Transverse colon (tissue), 4 donors: ENCODE measurements around the gene TOR3A. TPM values are rescaled to one million over a fixed set of nuclear protein-coding genes. Genes with fewer than 3 reads are reported as not detected.

ENCODE experiments used
- DNase-seq: peaks from one replicate; pipeline ENCODE4 v3.0.0-alpha.2; 2019
- H3K27ac ChIP-seq, 4 donors: fragments of 200-600 bp; sonication (generic); 2 replicates each; pipeline ENCODE4 v1.5.1; 2016 to 2018; ENCODE audit warnings: inconsistent platforms in 4 of 4
- H3K27me3 ChIP-seq: fragments of 200-600 bp; sonication (generic); 2 replicates; pipeline ENCODE4 v1.5.1; 2017; ENCODE audit warnings: inconsistent platforms
- H3K36me3 ChIP-seq, 4 donors: fragments of 200-600 bp; sonication (generic); 2 replicates each; pipeline ENCODE4 v1.5.1; 2017 to 2019; ENCODE audit warnings: inconsistent platforms in 4 of 4
- H3K4me1 ChIP-seq, 4 donors: fragments of 200-600 bp; sonication (generic); 2 replicates each; pipeline ENCODE4 v1.5.1; 2017 to 2020; ENCODE audit warnings: inconsistent platforms in 4 of 4
- H3K4me3 ChIP-seq, 4 donors: fragments of 200-600 bp; sonication (generic); 1 replicate in 1 of 4; 2 replicates in 3 of 4; pipeline versions ENCODE4 v1.5.1 to v1.6.1; 2017 to 2019; ENCODE audit warnings: inconsistent platforms in 4 of 4
- H3K9me3 ChIP-seq, 2 donors: fragments of 200-600 bp; sonication (generic); 2 replicates each; pipeline ENCODE4 v1.5.1; 2017 to 2019; ENCODE audit warnings: inconsistent platforms in 2 of 2
- EP300 ChIP-seq: sonication (generic); formaldehyde crosslinking; IDR thresholded peaks from one replicate; pipeline ENCODE4 v1.6.1; 2017; ENCODE audit warnings: antibody characterized with exemption, low read depth
- POLR2A ChIP-seq: fragments of 450-650 bp; IDR thresholded peaks from one replicate; pipeline ENCODE4 v1.6.1; 2016; ENCODE audit warnings: antibody characterized with exemption, mild to moderate bottlenecking, moderate library complexity
- POLR2AphosphoS5 ChIP-seq, 3 donors: sonication (generic); formaldehyde crosslinking; IDR thresholded peaks; one replicate each; pipeline ENCODE4 v1.6.1; 2016; ENCODE audit warnings: antibody characterized with exemption in 3 of 3
- WGBS, 2 donors: methylation state at CpG; one replicate each; pipeline ENCODE4 v1.1.5; 2018; ENCODE audit warnings: low coverage in 1 of 2; 5-methylcytosine and 5-hydroxymethylcytosine counted together
- in situ Hi-C, 4 donors: fragments of 200-750 bp; cut with MboI; loops; one replicate each; pipeline versions ENCODE4 v1.15.0 to v1.15.1; 2017; ENCODE audit warnings: low sequenced_read_pairs in 3 of 4, low pct_ligation_motif_present in 1 of 4, low pct_unique_long_range_greater_than_20kb in 1 of 4
- intact Hi-C: fragments of 100-400 bp; cut with DNase I; formaldehyde crosslinking; loops from one replicate; pipeline ENCODE4 v1.15.1; 2023; ENCODE audit warnings: low total_unique reads
- total RNA-seq, 4 donors: library from RNA; depleted of rRNA; stranded (reverse); fragments of >200 nt; gene quantifications; one replicate each; pipeline ENCODE4 v1.1.0, GENCODE V29; 2016
- TF ChIP-seq, protein P1 (sequence below), 5 experiments: fragments of 200-600 bp in 3 of 5; fragments of 450-650 bp in 2 of 5; sonication (generic) in 3 of 5; IDR thresholded peaks; 1 replicate in 2 of 5; 2 replicates in 3 of 5; pipeline ENCODE4 v1.5.1; 2016 to 2017; ENCODE audit warnings: antibody characterized with exemption in 5 of 5, inconsistent platforms in 3 of 5, mild to moderate bottlenecking in 2 of 5, moderate library complexity in 1 of 5

TOR3A gene
- total RNA-seq, 4 donors from 2014 or later, result 66.2 to 308 (median 72.7) TPM

DNA sequence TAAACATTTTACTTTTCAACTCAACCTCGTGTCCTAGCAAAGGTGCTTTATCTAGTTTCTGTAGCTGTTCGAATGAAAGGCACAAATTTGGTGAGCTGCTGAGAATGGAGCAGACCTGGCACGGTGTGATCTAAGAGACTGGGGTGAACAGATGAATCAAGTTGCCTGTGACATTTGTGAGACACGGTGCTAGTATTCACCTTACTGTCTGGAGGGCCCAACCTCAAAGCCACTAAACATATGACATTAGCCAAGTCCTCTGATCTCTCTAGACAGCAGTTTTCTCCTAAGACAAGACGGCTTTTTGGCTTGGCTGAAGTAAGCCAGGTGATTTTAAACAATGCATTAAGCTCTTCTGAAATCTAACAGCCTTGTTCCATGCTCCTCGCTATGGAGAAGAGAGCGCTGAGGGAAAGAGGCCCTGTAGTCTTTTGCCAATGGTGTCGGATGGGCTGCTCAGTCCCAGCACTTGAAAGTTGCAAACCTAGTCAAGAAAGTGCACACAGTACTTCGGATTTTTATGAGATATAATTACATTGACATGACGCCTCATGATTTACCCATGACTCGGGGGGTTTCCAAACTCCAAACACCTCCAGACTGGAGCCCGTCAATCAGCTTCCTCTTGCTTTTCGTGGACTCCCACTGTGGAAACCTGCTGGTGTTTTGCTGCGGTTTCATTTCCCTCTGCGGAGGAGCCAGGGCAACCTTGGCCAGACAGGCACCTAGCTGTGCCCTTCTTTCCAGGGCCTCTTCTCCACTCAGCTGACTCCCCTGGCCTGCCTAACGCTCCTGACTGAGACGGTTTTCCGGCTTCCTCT, 794 bp upstream of the TOR3A start:
- TF ChIP-seq POLR2AphosphoS5 (IDR thresholded peaks at IDR 0.05) (no peak), POLR2A (no peak), EP300 (no peak)
- TF ChIP-seq, protein P1, sequence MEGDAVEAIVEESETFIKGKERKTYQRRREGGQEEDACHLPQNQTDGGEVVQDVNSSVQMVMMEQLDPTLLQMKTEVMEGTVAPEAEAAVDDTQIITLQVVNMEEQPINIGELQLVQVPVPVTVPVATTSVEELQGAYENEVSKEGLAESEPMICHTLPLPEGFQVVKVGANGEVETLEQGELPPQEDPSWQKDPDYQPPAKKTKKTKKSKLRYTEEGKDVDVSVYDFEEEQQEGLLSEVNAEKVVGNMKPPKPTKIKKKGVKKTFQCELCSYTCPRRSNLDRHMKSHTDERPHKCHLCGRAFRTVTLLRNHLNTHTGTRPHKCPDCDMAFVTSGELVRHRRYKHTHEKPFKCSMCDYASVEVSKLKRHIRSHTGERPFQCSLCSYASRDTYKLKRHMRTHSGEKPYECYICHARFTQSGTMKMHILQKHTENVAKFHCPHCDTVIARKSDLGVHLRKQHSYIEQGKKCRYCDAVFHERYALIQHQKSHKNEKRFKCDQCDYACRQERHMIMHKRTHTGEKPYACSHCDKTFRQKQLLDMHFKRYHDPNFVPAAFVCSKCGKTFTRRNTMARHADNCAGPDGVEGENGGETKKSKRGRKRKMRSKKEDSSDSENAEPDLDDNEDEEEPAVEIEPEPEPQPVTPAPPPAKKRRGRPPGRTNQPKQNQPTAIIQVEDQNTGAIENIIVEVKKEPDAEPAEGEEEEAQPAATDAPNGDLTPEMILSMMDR (IDR thresholded peaks at IDR 0.05), result no peak
- H3K4me1 ChIP-seq, result peaks cover 6 to 30% (median 22%) of the 10 kb centered on the region in 4 donors
- no peaks in the 10 kb centered on the region for H3K27me3 ChIP-seq
- H3K36me3 ChIP-seq, result no peaks in the 10 kb centered on the region
- DNase-seq, result no peak
- in situ Hi-C loops, result loop anchor here in 1 of 4 donors (25.0 kb wide), 1 partner anchor 281 kb away; the partner anchor contains the start of gene AXDND1
- WGBS, 2 donors, result 8 to 30% methylated on average over 5 to 18 of the region's 18 CpGs
- peak overlapping the region; percentile 92 to 94 (median 94) for H3K27ac ChIP-seq
- intact Hi-C loops, result loop anchor here (5.0 kb wide), 1 partner anchor 286 kb away; the partner anchor contains the start of gene AXDND1
- H3K4me3 ChIP-seq, result peak overlapping the region in 3 of 4 donors; percentile 84 to 94 (median 87)
- H3K9me3 ChIP-seq, result no peaks in the 10 kb centered on the region

DNA sequence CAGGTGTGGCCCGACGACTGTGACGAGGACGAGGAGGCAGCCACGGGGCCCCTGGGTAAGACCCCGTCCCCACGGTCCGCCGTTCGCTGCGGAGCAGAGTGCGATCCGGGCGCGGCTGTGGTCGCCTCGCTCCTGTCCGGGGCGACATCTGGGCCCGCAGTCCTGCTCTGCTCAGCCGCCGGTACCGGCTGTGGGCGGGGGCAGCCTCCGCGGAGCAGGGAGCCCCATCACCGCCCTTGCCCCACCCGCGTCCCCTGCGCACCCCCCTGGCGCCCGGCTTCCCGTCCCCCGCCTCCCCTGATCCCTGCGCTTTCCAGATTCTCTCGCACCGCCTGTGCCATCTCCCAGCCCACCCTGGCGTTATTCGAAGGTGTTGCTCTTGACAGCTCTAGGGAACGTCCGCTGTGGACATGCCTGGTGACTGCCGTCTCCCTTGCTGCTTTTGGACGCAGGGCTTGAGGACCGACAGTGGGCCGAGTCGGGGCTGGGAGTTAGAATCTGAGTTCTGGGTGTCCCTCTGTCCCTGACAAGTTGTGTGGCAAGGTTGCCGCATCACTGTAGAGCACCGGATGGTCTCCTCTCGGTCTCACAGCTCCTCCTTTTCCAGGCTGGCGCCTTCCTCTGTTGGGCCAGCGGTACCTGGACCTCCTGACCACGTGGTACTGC, 596 bp downstream of the TOR3A start:
- TF ChIP-seq, protein P1 (IDR thresholded peaks at IDR 0.05), result no peak
- TF ChIP-seq EP300 (no peak), POLR2A (no peak), POLR2AphosphoS5 (IDR thresholded peaks at IDR 0.05) (no peak)
- in situ Hi-C loops (loop anchor here in 1 of 4 donors (25.0 kb wide), 1 partner anchor 280 kb away; the partner anchor contains the start of gene AXDND1), intact Hi-C loops (loop anchor here (5.0 kb wide), 1 partner anchor 285 kb away; the partner anchor contains the start of gene AXDND1)
- Histone ChIP-seq H3K4me3 (peak overlapping the region; percentile 84 to 94 (median 88)), H3K27me3 (no peaks in the 10 kb centered on the region), H3K27ac (peak overlapping the region; percentile 92 to 94 (median 94)), H3K9me3 (no peaks in the 10 kb centered on the region), H3K4me1 (peaks cover 6 to 30% (median 22%) of the 10 kb centered on the region in 4 donors), H3K36me3 (no peaks in the 10 kb centered on the region)
- whole genome bisulfite sequencing, 2 donors, result 0% methylated on average over 31 of the region's 52 CpGs; no CpG with 5 or more reads in 1 of the 2 donors
- peak; percentile 50 for DNase-seq

DNA sequence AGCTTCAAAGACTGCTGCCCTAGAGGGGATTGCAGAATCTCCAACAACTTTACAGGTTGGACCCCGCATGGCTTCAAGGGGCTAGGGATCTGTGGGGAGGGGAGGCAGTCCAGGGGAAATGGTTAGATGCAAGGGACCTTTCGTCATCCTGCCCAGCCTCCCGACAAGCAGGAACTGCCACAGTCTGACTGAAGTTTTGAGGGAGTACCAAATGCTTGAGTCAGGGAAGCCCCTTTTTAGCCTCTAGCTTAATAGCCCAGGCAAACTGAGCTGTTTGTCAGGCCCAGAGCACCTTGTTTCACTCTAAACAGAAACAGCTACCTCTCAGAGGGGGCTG, 1.1 kb downstream of the TOR3A start:
- WGBS, 2 donors, result 0% methylated on average over 3 of the region's 3 CpGs; no CpG with 5 or more reads in 1 of the 2 donors
- peak overlapping the region; percentile 84 to 94 (median 88) for H3K4me3 ChIP-seq

More for the DNA sequence above, 1.1 kb downstream of the TOR3A start:
- Histone ChIP-seq H3K27ac (peak overlapping the region; percentile 92 to 94 (median 94)), H3K4me1 (peaks cover 6 to 30% (median 22%) of the 10 kb centered on the region in 4 donors), H3K27me3 (no peaks in the 10 kb centered on the region), H3K9me3 (no peaks in the 10 kb centered on the region), H3K36me3 (peaks cover 0 to 3% (median 0%) of the 10 kb centered on the region in 4 donors)
- TF ChIP-seq POLR2A, result no peak
- TF ChIP-seq POLR2AphosphoS5 (IDR thresholded peaks at IDR 0.05), result no peak
- TF ChIP-seq, protein P1 (IDR thresholded peaks at IDR 0.05), result no peak
- no peak for TF ChIP-seq EP300
- intact Hi-C loops, result loop anchor here (5.0 kb wide), 1 partner anchor 284 kb away; the partner anchor contains the start of gene AXDND1
- in situ Hi-C loops, result loop anchor here in 1 of 4 donors (25.0 kb wide), 1 partner anchor 279 kb away; the partner anchor contains the start of gene AXDND1
- DNase-seq, result no peak
